SK-N-SH (cell line): Measurements from ENCODE around the gene RPS10. TPM values are rescaled to one million over a fixed set of nuclear protein-coding genes. Genes with fewer than 3 reads are reported as not detected.

Source experiments
- CTCF ChIA-PET: fragments of 300-600, 350-600 bp; formaldehyde crosslinking; extraction: SDS; loops from one replicate; lab custom pipeline; 2021; lab: Yijun Ruan, JAX
- POLR2A ChIA-PET: fragments of 350-600 bp; sonication (Branson Sonifier 250); formaldehyde crosslinking; extraction: SDS; loops from one replicate; lab custom pipeline; 2020; ENCODE audit warnings: antibody characterized with exemption, inconsistent platforms; lab: Yijun Ruan, JAX
- DNase-seq: peaks from one replicate; pipeline ENCODE4 v3.0.0; 2012
- H2AFZ ChIP-seq: fragments of 200-600 bp; sonication (generic); 2 replicates; pipeline ENCODE4 v1.8.1; 2016; ENCODE audit warnings: antibody characterized with exemption, mild to moderate bottlenecking, low read depth
- H3F3A ChIP-seq: fragments of 200-600 bp; sonication (generic); replicated peaks from 2 replicates; pipeline ENCODE3; 2016; ENCODE audit warnings: antibody characterized with exemption, mild to moderate bottlenecking; ENCODE audit not compliant: insufficient read depth
- H3K27ac ChIP-seq, 2 experiments: fragments of 200-500 bp in 1 of 2; fragments of 200-600 bp in 1 of 2; sonication (Bioruptor generic) in 1 of 2; sonication (generic), shearing (Covaris generic) in 1 of 2; 2 replicates each; pipeline versions ENCODE4 v1.5.1 to v1.6.1; 2014 to 2016; ENCODE audit warnings: low read depth in 2 of 2, inconsistent platforms in 1 of 2, low read length in 1 of 2, mild to moderate bottlenecking in 1 of 2, mixed read lengths in 1 of 2
- H3K27me3 ChIP-seq: fragments of 200-600 bp; sonication (generic), shearing (Covaris generic); 2 replicates; pipeline ENCODE4 v1.6.1; 2016; ENCODE audit warnings: mixed run types; ENCODE audit not compliant: insufficient read depth
- H3K36me3 ChIP-seq, 2 experiments: fragments of 200-500 bp in 1 of 2; fragments of 200-600 bp in 1 of 2; sonication (Bioruptor generic) in 1 of 2; sonication (generic) in 1 of 2; replicated peaks in 1 of 2; 2 replicates each; pipeline versions ENCODE3 to v1.5.1; 2014 to 2016; ENCODE audit warnings: low read length in 1 of 2, mild to moderate bottlenecking in 1 of 2; ENCODE audit not compliant: insufficient read depth in 2 of 2, control insufficient read depth in 1 of 2
- H3K4me1 ChIP-seq, 2 experiments: fragments of 200-500 bp in 1 of 2; fragments of 200-600 bp in 1 of 2; sonication (Bioruptor generic) in 1 of 2; sonication (generic), shearing (Covaris generic) in 1 of 2; 2 replicates each; pipeline versions ENCODE4 v1.5.1 to v1.6.1; 2014 to 2016; ENCODE audit warnings: low read depth in 1 of 2, low read length in 1 of 2, mixed run types in 1 of 2; ENCODE audit not compliant: insufficient read depth in 2 of 2, control insufficient read depth in 1 of 2
- H3K4me2 ChIP-seq: fragments of 200-600 bp; sonication (generic), shearing (Covaris generic); 2 replicates; pipeline ENCODE4 v1.6.1; 2017; ENCODE audit warnings: mixed run types
- H3K4me3 ChIP-seq, 2 experiments: fragments of 200-500 bp in 1 of 2; fragments of 200-600 bp in 1 of 2; sonication (Bioruptor generic) in 1 of 2; sonication (generic), shearing (Covaris generic) in 1 of 2; 2 replicates each; pipeline versions ENCODE4 v1.5.1 to v1.8.1; 2014 to 2016; ENCODE audit warnings: low read depth in 2 of 2, inconsistent platforms in 1 of 2, low read length in 1 of 2, mild to moderate bottlenecking in 1 of 2, mixed read lengths in 1 of 2, moderate library complexity in 1 of 2
- H3K79me2 ChIP-seq: fragments of 200-600 bp; sonication (generic); 2 replicates; pipeline ENCODE4 v1.8.1; 2017; ENCODE audit warnings: mild to moderate bottlenecking; ENCODE audit not compliant: insufficient read depth
- H3K9ac ChIP-seq: fragments of 200-600 bp; sonication (generic); 2 replicates; pipeline ENCODE4 v1.6.1; 2017; ENCODE audit warnings: mixed run types
- H3K9me2 ChIP-seq: fragments of 200-600 bp; sonication (generic); 2 replicates; pipeline ENCODE4 v1.6.1; 2017; ENCODE audit warnings: mixed run types
- H3K9me3 ChIP-seq: fragments of 200-600 bp; sonication (generic); 2 replicates; pipeline ENCODE4 v1.6.1; 2017; ENCODE audit warnings: mixed run types, mild to moderate bottlenecking, moderate library complexity
- H4K20me1 ChIP-seq: fragments of 200-600 bp; sonication (generic); 2 replicates; pipeline ENCODE4 v1.6.1; 2017; ENCODE audit warnings: mild to moderate bottlenecking, mixed run types; ENCODE audit not compliant: insufficient read depth
- CTCF ChIP-seq: fragments of 200-600 bp; sonication (generic); IDR thresholded peaks from 2 replicates; pipeline ENCODE4 v1.6.1; 2017; ENCODE audit warnings: antibody characterized with exemption, mild to moderate bottlenecking, moderate library complexity
- EP300 ChIP-seq, 2 experiments: IDR thresholded peaks; 2 replicates each; pipeline versions ENCODE4 v1.4.0 to v1.6.1; 2012; ENCODE audit warnings: borderline replicate concordance in 1 of 2, low read depth in 1 of 2, low read length in 1 of 2
- EZH2phosphoT487 ChIP-seq: fragments of 200-600 bp; sonication (generic); IDR thresholded peaks from 2 replicates; pipeline ENCODE4 v1.6.1; 2017; ENCODE audit warnings: low read depth, mixed run types, mild to moderate bottlenecking, antibody characterized with exemption, moderate library complexity, borderline replicate concordance
- FOXJ3 ChIP-seq: sonication (generic); formaldehyde crosslinking; IDR thresholded peaks from 2 replicates; pipeline ENCODE4 v1.5.1; 2020; ENCODE audit warnings: mild to moderate bottlenecking, missing genetic modification reagents
- IRF3 ChIP-seq: fragments of 150-350 bp; IDR thresholded peaks from 2 replicates; pipeline ENCODE4 v1.6.1; 2016; ENCODE audit warnings: mild to moderate bottlenecking, low read depth, low read length
- JUND ChIP-seq: IDR thresholded peaks from 2 replicates; pipeline ENCODE4 v1.4.0; 2012
- MAX ChIP-seq: IDR thresholded peaks from 2 replicates; pipeline ENCODE4 v1.4.0; 2012; ENCODE audit warnings: low read depth
- MEF2A ChIP-seq: IDR thresholded peaks from 2 replicates; pipeline ENCODE4 v1.4.0; 2012; ENCODE audit warnings: low read depth, borderline replicate concordance
- MXI1 ChIP-seq: IDR thresholded peaks from 2 replicates; pipeline ENCODE4 v1.6.1; 2012; ENCODE audit warnings: mild to moderate bottlenecking, low read depth, low read length, improper control_type of control experiment
- NFIC ChIP-seq: IDR thresholded peaks from 2 replicates; pipeline ENCODE4 v1.4.0; 2012; ENCODE audit warnings: borderline replicate concordance
- NRF1 ChIP-seq: IDR thresholded peaks from 2 replicates; pipeline ENCODE4 v1.6.1; 2012; ENCODE audit warnings: low read depth, mild to moderate bottlenecking, low read length
- PBX3 ChIP-seq: IDR thresholded peaks from 2 replicates; pipeline ENCODE4; 2012
- RAD21 ChIP-seq: IDR thresholded peaks from 2 replicates; pipeline ENCODE4 v1.6.1; 2012; ENCODE audit warnings: mild to moderate bottlenecking, low read length
- RXRA ChIP-seq: IDR thresholded peaks from 2 replicates; pipeline ENCODE4 v1.4.0; 2012; ENCODE audit warnings: low read depth, mild to moderate bottlenecking, borderline replicate concordance
- TCF12 ChIP-seq: IDR thresholded peaks from 2 replicates; pipeline ENCODE4 v1.4.0; 2012
- TEAD4 ChIP-seq: IDR thresholded peaks from 2 replicates; pipeline ENCODE4 v1.4.0; 2012; ENCODE audit warnings: mild to moderate bottlenecking, borderline replicate concordance; ENCODE audit not compliant: insufficient read depth
- USF1 ChIP-seq: IDR thresholded peaks from 2 replicates; pipeline ENCODE4 v1.4.0; 2012; ENCODE audit warnings: low read depth, borderline replicate concordance
- ZBTB33 ChIP-seq: IDR thresholded peaks from 2 replicates; pipeline ENCODE4 v1.4.0; 2012; ENCODE audit warnings: low read depth, borderline replicate concordance
- WGBS: methylation state at CpG from one replicate; pipeline ENCODE4 v1.1.6; 2017; ENCODE audit warnings: low lambda C conversion rate; 5-methylcytosine and 5-hydroxymethylcytosine counted together
- polyA plus RNA-seq, 3 experiments: library from polyadenylated mRNA; depleted of rRNA; stranded (reverse); fragments of >200 nt; gene quantifications; 2 replicates each; pipeline ENCODE4 v1.2.3, GENCODE V29; 2012

RPS10 gene
- polyA plus RNA-seq, 1 of the 3 experiments (the other 2 are of a cell fraction) = 4,475 TPM

GRCh38 chr6:34414999-34415858, 10.6 kb downstream of the RPS10 start (continued):
- TF ChIP-seq CTCF (peak; percentile 74), ZBTB33 (no peak), RAD21 (peak; percentile 78), MEF2A (no peak), MXI1 (no peak), IRF3 (no peak)

- H3K9ac ChIP-seq = no peak overlapping the region
- no peaks in the 10 kb centered on the region for H3K27me3 ChIP-seq
- H3K9me2 ChIP-seq = no peaks in the 10 kb centered on the region
- peaks cover 38% of the 10 kb centered on the region for H3F3A ChIP-seq
- no peak overlapping the region for H3K4me2 ChIP-seq
- no peaks in the 10 kb centered on the region for H3K4me1 ChIP-seq
- POLR2A ChIA-PET = no interaction called here
- H4K20me1 ChIP-seq = peaks cover 20% of the 10 kb centered on the region
- H3K79me2 ChIP-seq = no peaks in the 10 kb centered on the region
- H2AFZ ChIP-seq = no peak overlapping the region
- H3K27ac ChIP-seq = no peak overlapping the region
- WGBS = 98% methylated on average over 5 of the region's 5 CpGs
- CTCF ChIA-PET = no interaction called here
- peaks cover 10 to 20% of the 10 kb centered on the region in 2 experiments for H3K36me3 ChIP-seq
- H3K4me3 ChIP-seq = no peak overlapping the region
- H3K9me3 ChIP-seq = no peaks in the 10 kb centered on the region
- DNase-seq = no peak
- TF ChIP-seq NFIC = no peak
- TF ChIP-seq PBX3 = no peak
- TF ChIP-seq MAX = no peak
- TF ChIP-seq NRF1 = no peak
- TF ChIP-seq TEAD4 = no peak
- TF ChIP-seq FOXJ3 = no peak
- no peak for TF ChIP-seq CTCF
- no peak for TF ChIP-seq EP300 (IDR thresholded peaks at IDR 0.05; ENCODE audit: borderline replicate concordance in 1 of 2, low read depth in 1 of 2, low read length in 1 of 2)
- no peak for TF ChIP-seq JUND
- no peak for TF ChIP-seq IRF3
- no peak for TF ChIP-seq RXRA
- no peak for TF ChIP-seq EZH2phosphoT487
- no peak for TF ChIP-seq USF1
- no peak for TF ChIP-seq TCF12
These were observed 13.1 kb downstream of the RPS10 start for GRCh38 chr6:34412643-34413214.
